HG03520 (cell line): ENCODE data around the gene WRNIP1.

Source experiments
- ATAC-seq: cut with Tn5 transposase; IDR thresholded peaks from one replicate; pipeline ENCODE4 v1.9.1; 2021; ENCODE audit warnings: mild to moderate bottlenecking, moderate library complexity; ENCODE audit not compliant: unreplicated experiment

WRNIP1 gene

GRCh38 chr6:2831392-2831791 lies 66.2 kb downstream of the WRNIP1 start:
- ATAC-seq: no peak

- no peak for ATAC-seq
Measured at GRCh38 chr6:2834262-2834661, 69.1 kb downstream of the WRNIP1 start.
